Liver (tissue), 3 donors: ENCODE data around the gene DNTT.
"Not testable (repeated sequence)": the region's sequence is repeated elsewhere in the genome, so short reads cannot be mapped to it uniquely, and the experiment has no call there.

ENCODE experiments used
- ATF3 ChIP-seq: IDR thresholded peaks from 2 replicates; pipeline ENCODE4 v1.6.1; 2016; ENCODE audit warnings: antibody characterized with exemption
- CTCF ChIP-seq: fragments of 150-350 bp; IDR thresholded peaks from 2 replicates; pipeline ENCODE4 v1.5.1; 2017; ENCODE audit warnings: improper control_type of control experiment, low read depth, low read length; ENCODE audit not compliant: missing input control
- GABPA ChIP-seq, 2 donors: IDR thresholded peaks in 1 of 2; conservative IDR thresholded peaks in 1 of 2; 2 replicates each; pipeline ENCODE4 v1.6.1; 2016; ENCODE audit warnings: antibody characterized with exemption in 2 of 2, mild to moderate bottlenecking in 1 of 2, moderate library complexity in 1 of 2
- HNF4A ChIP-seq, 2 donors: conservative IDR thresholded peaks; 2 replicates each; pipeline ENCODE4 v1.6.1; 2016; ENCODE audit warnings: antibody characterized with exemption in 2 of 2, mild to moderate bottlenecking in 2 of 2
- MAX ChIP-seq: IDR thresholded peaks from 2 replicates; pipeline ENCODE4 v1.6.1; 2016; ENCODE audit warnings: antibody characterized with exemption
- RAD21 ChIP-seq, 2 donors: IDR thresholded peaks; 2 replicates each; pipeline ENCODE4 v1.6.1; 2016; ENCODE audit warnings: antibody characterized with exemption in 2 of 2, mild to moderate bottlenecking in 2 of 2
- REST ChIP-seq: IDR thresholded peaks from 2 replicates; pipeline ENCODE4 v1.6.1; 2016; ENCODE audit warnings: antibody characterized with exemption, mild to moderate bottlenecking
- SP1 ChIP-seq: IDR thresholded peaks from 2 replicates; pipeline ENCODE4 v1.6.1; 2018; ENCODE audit warnings: antibody characterized with exemption, mild to moderate bottlenecking
- TAF1 ChIP-seq: conservative IDR thresholded peaks from 2 replicates; pipeline ENCODE4 v1.6.1; 2016; ENCODE audit warnings: antibody characterized with exemption, mild to moderate bottlenecking
- donor health status: healthy.
- donor health status: healthy.

- TF ChIP-seq CTCF; MAX; REST; ATF3; SP1; TAF1; HNF4A (conservative IDR thresholded peaks at IDR 0.05); GABPA (IDR thresholded peaks at IDR 0.05 in 1 of 2, conservative IDR thresholded peaks at IDR 0.05 in 1 of 2); RAD21 (IDR thresholded peaks at IDR 0.05): not testable (repeated sequence)
Observed at GRCh38 chr10:96308854-96309253, 4.6 kb downstream of the DNTT start.
